ENCODE results near the gene MRPS10.

The MRPS10 gene

GRCh38 chr6:42217519-42218367, at the start of gene MRPS10:
TSS of gene MRPS10 (minus strand) at chr6:42217861. CDS start at chr6:42217849, 12 bp downstream.
- DNase-seq, result peak; percentile 76

- DNase-seq, result no peak
These were observed 48.9 kb upstream of the MRPS10 start for GRCh38 chr6:42266538-42266937.

- DNase-seq, result no peak
These were observed 47.3 kb upstream of the MRPS10 start for GRCh38 chr6:42264852-42265390.

GRCh38 chr6:42264162-42264851, 46.6 kb upstream of the MRPS10 start:
- DNase-seq, result no peak

- no peak for DNase-seq
These were observed 45.6 kb upstream of the MRPS10 start for GRCh38 chr6:42263165-42263728.

GRCh38 chr6:42260972-42261371, 43.3 kb upstream of the MRPS10 start:
- DNase-seq, result no peak

GRCh38 chr6:42260396-42260888, 42.8 kb upstream of the MRPS10 start:
- no peak for DNase-seq

GRCh38 chr6:42259841-42260395, 42.3 kb upstream of the MRPS10 start:
- DNase-seq, result no peak

GRCh38 chr6:42259286-42259685, 41.6 kb upstream of the MRPS10 start:
- DNase-seq, result no peak

GRCh38 chr6:42257614-42258013, 40.0 kb upstream of the MRPS10 start:
- DNase-seq, result no peak

GRCh38 chr6:42257063-42257462, 39.4 kb upstream of the MRPS10 start:
- no peak for DNase-seq

GRCh38 chr6:42255050-42255449, 37.4 kb upstream of the MRPS10 start:
- no peak for DNase-seq

- DNase-seq, result no peak
These were observed 36.8 kb upstream of the MRPS10 start for GRCh38 chr6:42254505-42254904.

GRCh38 chr6:42251911-42252637, 34.4 kb upstream of the MRPS10 start:
- no peak for DNase-seq

- no peak for DNase-seq
These were observed 33.8 kb upstream of the MRPS10 start for GRCh38 chr6:42251500-42251899.

GRCh38 chr6:42250274-42250931, 32.7 kb upstream of the MRPS10 start:
- no peak for DNase-seq

- DNase-seq, result no peak
These were observed 31.6 kb upstream of the MRPS10 start for GRCh38 chr6:42249279-42249678.

GRCh38 chr6:42243046-42243445, 25.4 kb upstream of the MRPS10 start:
- DNase-seq, result no peak

GRCh38 chr6:42241915-42242314, 24.3 kb upstream of the MRPS10 start:
- no peak for DNase-seq

- DNase-seq, result no peak
These were observed 22.2 kb upstream of the MRPS10 start for GRCh38 chr6:42239736-42240375.

- no peak for DNase-seq
These were observed 21.7 kb upstream of the MRPS10 start for GRCh38 chr6:42239333-42239732.

Data from SIG-M5 (cell line).